Stimulated activated CD4-positive, alpha-beta T cell treated with anti-CD3 and anti-CD28 coated beads, Interleukin-1b, Interleukin-23, amount 100 ng/mL, for 1 hour (primary cell): ENCODE measurements around the gene CNR2.
"Not testable (repeated sequence)": the region's sequence is repeated elsewhere in the genome, so short reads cannot be mapped to it uniquely, and the experiment has no call there.

Experiments
- DNase-seq, 2 donors: peaks; one replicate each; pipeline ENCODE4 v3.0.0-alpha.2; 2020; ENCODE audit warnings: low read depth in 2 of 2

The CNR2 gene

DNA sequence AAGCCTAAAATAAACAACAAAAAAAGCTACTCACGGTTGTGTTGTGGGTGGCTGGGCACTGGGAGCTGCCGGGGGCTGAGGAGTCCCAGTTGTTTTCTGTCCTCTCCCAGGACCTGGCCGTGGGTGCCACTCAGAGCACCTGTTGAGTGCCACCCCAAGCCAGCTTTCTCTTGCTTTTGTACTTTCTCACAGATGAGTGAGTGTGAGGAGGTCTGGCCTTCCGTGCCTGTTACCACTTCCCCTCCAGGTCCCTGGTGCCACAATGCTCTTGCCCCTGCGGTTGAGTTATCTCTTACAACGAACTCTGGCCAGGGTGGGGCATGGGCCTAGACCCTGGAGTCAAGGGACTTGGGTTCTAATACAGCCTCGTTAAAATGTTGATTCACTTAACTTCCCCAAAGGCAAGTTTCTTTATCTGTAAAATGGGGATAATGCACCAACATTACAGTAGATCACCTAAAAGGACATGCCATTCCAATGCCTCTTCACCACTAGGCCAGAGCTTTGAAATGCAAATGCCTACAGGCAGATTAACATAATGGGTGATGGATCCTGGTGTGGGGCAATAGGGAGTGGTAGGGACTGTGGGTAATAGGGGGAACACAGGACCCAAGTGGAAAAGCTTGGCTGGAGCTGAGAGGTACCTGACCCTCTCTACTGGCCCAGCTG, at the start of gene CNR2:
TSS of gene CNR2 (minus strand) at position 151 of the 669 bp plus-strand sequence. CDS start 37,745 bp downstream, outside the sequence.
- DNase-seq, result no peak

DNA sequence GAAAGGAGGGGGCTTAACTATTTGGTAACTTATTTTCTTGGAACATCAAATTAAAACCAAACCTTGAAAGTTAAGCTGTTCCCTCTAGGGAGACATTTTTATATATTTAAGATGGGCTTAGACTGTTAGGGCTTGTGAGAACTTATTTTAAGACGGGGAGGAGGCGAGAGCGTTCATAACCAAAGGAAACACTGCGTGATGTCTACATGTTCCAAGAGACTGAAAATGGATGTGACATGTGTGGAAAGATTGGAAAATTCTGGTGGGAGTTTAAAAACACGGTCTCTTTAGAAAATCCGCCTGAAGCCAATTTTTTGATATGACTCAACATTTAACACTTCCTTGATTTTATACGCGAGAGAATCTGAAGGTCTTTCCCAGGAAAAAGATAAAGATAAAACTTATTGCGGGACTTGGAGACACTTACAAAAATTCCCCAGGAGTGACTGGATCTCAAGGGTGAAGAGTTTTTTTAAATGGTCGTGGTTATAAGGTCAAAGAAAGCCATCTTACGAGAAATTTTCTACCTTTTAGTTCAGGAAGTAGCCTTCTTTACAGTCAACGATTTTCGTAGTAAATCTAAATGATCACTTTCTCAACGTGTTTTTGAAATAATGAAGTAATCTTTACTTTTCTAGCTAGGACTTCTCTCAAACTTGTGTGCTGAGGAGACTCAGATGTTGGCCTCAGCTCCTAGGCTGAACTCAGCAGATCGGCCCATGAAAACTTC, 47.3 kb upstream of the CNR2 start:
- no peak for DNase-seq

DNA sequence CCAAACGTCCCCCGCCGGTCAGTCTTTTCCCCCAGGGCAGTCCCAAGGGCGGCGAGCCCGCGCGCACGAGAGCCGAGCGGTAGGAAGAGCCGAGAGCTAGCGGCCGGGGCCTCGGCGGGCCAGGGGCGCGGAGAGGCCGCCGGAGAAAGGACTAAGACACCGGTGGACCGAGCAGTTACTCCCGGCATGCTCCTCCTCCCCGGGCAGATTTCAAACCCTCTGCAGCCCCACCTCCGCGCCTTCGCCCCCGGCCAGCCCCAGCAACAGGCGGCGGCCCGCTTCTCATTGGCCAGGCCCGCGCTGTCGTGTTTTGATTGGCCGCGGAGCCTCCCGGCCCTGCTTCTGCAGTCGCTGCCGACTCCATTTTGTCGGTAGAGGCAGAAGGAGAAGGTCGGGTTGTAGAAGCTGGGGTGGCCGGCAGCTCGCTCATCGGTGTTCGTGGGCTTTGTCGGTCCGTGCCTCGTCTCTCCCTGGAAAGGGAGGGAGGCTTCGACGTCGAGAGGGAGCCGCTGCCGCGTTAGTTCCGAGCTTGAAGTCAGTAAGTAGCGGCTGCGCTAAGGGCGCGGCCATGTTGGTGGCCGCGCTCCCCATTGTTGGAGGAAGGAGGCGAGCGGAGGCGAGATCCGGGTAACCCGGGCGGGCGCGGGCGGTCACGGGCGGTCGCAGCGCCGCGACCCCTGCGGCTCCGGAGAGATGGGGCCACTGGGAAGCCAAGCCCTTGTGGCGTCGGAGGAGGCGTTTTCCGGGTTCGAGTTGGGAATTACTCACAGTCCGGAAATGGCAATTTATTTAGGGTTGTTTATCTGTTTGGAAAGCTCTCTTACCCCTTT, 46.5 kb upstream of the CNR2 start, which contains the start of gene PNRC2:
TSS of gene PNRC2 (plus strand) at position 368 of the 830 bp plus-strand sequence. CDS start 1,630 bp downstream, outside the sequence.
- peak; percentile 82 to 90 for DNase-seq

DNA sequence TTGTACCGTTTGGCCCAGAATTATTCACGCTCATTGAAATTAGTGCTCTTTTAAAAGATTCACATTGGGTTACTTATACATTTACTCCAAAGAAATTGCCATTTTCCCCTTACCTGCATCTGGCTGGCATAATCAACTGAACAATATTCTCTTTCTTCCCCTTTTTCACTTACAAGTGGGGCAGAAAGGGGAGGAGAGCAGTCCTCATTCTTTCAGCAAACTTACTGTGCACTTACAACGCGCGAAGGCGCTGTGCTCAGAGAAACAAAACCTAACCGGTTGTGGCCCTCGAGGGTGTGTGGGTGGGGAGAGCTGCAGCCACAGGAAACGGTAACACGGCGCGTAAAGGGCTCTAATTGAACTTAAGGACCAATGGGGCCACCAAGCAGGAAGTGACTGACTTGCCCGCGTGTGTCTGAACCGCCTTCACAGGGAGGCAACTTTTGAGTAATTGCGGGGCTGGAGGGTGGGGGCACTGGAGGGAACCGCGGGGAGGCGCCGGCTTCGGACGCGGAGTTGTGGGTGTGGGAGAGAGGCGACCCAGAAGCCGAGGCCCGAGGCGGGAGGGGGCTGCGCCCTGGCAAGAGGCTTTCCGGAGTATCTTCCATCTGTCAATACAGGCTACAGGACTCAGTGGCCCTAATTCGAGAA, 45.8 kb upstream of the CNR2 start:
- DNase-seq, result peak; percentile 60 to 72

DNA sequence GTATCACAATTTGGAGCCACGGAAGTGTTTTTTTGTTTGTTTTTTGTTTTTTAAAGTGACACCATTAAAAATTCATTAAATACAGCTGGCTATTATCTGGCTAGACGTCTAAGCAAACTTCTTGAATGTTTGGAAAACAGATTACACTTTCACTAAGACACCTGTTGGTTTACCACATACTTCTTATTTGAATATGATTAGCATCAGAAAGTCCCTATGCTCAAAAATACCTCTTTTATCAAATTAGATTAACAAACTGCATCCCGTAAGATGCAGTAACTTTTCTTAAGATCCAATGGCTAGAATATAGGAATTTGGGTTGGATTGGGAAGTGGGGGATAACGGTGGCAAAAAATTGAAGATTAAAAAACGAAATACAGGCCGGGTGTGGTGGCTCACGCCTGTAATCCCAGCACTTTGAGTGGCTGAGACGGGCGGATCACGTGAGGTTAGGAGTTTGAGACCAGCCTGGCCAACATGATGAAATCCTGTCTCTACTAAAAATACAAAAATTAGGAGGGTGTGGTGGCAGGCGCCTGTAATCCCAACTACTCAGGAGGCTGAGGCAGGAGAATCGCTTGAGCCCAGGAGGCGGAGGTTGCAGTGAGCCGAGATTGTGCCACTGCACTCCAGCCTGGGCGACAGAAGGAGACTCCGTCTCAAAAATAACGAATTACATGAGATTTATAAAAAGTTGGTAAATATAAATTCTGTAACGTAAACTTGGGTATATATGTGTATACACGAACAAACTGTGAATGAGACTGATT, 45.1 kb upstream of the CNR2 start:
- not testable (repeated sequence) for DNase-seq

DNA sequence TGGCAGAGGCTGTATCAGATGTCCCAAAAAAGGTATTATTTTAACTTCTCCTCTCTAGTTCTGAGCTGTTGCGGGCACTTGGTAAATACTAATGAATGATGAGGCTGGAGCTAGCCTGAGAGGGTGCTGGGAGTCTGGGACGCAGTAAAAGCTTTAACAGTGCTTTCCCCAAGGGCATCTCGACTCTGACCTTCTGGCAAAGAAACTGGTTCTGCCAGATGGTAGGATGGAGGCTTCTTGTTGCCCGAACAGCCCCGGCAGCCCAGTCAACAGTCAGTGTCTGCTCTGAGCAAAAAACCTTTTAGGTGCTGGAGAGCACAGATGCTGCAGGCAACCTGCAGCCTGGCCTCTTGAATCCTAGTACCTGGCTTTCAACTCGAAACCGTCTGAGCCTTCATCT, 43.9 kb upstream of the CNR2 start:
- DNase-seq, result no peak

DNA sequence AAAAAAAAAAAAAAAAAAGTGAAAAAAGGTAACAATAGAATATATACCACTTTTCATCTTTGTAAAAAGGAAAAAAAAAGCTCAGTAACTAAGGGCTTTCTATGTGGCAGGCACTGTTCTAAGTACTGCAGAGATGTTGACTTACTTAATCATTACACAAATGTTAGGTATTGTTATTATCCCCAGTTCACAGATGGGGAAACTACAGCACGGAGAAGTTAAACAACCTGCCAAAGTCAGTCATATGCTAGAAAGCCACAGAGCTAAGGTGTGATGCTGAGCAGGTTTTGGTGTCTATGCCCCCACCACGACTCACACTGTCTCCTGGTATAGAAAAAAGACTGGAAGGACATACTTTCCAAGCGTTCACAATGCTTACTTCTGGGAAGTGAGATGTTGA, 39.9 kb upstream of the CNR2 start:
- no peak for DNase-seq

DNA sequence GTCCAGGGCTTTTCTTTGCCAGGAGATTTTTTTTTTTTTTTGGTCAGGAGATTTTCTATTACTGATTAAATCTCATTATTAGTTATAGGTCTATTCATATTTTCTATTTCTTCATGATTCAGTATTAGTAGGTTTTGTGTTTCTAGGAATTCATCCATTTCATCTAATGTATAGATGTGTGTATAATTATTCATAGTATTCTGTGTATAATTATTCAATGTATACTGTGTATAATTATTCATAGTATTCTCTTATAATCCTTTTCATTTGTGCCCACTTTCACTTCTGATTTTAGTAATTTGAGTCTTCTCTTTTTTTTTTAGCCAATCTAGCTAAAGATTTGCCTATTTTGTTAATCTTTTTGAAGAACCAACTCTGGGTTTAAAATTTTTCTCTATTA, 34.2 kb upstream of the CNR2 start:
- DNase-seq, result no peak

DNA sequence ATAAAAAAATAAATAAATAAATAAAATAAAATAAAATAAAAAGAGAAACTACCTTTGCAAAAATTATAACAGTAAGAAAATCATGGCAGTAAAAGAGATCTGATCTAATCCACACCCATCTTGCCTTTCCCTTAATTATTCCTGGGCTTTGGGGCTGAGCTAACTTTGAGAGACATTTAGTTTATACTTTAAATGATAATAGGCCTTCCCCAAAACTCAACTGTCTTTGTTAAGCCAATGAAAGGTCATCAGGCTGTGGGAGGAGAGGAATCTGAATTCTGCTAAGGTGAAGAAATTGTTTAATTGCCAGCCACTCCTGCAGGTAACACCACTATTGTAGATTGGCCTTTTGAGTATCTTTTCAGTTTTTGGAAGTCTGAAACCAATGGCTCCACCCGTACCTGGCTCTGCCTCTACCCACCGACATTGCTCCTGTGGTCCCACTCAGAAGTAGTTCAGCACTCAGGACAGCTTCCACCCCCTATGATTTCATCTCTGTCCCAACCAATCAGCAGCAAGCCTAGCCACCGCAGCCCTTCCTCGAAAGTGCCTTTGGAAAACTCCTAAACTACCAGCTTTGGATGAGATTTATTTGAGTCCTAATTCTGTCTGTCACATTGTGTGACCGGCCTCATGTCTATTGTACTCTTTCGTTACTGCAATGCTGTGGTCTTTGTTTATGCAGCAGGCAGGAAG, 23.5 kb upstream of the CNR2 start:
- DNase-seq, result no peak

DNA sequence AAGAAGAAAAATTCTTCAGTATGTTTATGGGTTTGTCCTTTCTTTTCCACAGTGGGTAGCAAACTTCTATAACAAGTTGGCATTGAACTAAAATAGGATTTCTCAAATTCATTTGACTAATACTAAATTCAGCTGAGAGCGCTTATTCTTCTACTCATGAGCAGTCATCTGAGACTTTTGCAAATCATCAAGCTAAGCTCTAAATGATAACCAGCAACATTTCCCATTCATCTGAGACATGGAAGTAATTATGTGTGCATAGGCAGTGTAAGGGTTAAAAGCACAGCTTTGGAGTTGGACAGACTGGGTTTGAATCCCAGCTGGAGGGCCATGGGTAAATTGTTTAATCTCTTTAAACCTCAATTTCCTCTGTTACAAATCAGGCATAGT, 18.3 kb upstream of the CNR2 start:
- DNase-seq, result no peak

DNA sequence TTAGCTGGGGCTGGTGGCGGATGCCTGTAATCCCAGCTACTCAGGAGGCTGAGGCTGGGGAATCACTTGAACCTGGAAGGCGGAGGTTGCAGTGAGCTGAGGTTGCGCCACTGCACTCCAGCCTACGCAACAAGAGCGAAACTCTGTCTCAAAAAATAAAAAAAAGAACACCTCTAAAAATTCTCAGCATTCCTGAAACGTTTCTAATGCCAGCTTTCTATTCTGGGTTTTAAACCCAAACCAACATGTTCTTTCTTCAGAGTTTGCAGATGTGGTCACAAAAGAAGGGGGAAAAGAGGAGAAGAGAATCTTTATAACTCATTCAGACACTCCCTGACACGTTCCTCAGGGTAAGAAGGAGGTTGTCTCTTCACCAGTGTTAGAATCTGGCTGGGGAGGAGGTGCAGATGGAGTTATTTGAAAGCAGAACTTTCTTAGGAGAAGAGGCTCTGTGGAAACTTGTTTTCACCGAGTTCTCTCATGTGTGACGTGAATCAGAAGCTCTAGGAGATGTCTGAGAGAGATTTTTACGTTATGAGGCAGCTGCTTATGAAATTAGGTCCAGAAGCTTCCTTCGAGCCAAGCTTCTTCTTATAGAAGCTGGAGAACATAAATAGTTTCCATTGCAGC, 17.8 kb upstream of the CNR2 start:
- DNase-seq, result no peak

DNA sequence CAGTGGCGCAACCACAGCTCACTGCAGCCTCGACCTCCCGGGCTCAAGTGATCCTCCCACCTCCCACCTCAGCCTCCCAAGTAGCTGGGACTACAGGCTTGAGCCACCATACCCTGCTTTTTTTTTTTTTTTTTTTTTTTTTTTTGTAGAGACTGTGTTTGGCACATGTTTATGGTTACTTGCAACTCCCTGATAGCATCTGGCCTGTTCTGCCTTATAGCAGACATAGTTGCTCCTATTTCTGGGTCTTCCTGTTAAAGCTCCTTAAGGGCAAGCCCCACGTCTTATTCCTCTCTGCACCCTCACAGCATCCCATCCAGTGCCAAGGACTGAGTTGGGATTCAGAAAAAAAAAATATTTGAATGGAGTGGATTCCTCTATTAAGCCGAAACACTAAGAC, 17.1 kb upstream of the CNR2 start:
- no peak for DNase-seq

DNA sequence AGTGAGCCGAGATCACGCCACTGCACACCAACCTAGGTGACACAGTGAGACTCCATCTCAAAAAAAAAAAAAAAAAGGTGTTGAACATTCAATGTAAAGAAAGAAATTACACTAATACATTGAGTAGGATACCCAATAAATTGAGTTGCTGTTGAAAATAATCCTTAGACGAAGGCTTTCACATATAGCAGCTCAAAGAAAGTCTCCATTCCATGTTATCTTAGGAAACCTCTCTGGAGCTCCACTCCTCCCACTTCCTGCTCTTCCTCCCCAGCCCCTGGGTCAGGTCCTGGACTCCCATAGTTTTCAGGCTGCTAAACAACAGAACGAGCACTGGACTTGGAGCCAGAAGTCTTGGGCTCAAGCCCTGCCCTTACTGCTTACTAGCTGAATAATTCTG, 15.6 kb upstream of the CNR2 start:
- DNase-seq, result no peak

DNA sequence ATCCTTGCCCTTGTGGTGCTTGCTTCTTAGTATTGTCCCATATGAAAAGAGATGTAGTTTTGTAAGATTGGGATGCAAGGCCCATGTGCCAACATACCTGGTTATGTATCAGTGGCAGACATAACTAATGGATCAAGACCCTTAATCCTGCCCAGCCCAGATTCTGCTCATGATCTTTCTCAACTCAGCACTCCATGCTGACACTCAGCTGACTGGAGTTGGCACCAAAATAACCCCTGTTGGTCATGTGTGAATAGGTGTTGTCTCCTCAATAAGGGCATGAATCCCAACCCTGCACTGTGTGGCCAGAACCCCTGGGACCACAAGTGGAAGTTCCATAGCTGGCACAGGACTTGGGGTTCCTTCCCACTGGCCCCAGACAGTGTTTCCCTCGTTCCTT, 13.9 kb upstream of the CNR2 start:
- DNase-seq, result no peak

DNA sequence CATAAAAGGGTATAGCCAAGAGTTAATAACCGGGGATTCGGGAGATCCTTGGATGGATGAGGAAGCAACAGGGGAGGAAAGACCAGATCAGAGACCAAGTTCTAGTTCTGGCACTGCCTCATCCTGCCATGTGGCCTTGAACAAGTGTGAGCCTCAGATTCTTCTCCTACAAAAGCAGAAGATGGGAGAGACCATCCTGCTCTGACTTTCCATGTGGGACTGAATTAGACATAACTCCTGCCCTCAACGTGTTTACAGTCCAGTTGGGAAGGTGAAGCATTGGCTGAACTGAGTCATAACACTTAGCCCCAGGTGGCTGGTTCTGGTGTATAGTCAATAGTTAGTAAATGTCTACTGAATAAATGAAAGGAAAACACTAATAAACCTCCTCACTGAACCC, 12.1 kb upstream of the CNR2 start:
- DNase-seq, result no peak

DNA sequence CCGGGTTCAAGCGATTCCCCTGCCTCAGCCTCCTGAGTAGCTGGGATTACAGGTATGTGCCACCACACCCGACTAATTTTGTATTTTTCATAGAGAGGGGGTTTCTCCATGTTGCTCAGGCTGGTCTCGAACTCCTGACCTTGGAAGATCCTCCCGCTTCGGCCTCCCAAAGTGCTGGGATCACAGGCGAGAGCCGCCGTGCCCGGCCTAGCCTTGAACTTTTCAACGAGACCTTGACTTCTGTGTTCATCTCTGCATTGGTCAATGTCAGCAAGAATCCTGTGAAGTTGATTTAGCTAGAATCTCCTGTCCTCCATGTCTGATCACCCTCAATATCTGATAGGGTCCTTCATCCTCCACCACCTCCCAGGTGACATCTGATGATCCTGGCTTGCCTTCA, 11.4 kb upstream of the CNR2 start:
- DNase-seq, result no peak

DNA sequence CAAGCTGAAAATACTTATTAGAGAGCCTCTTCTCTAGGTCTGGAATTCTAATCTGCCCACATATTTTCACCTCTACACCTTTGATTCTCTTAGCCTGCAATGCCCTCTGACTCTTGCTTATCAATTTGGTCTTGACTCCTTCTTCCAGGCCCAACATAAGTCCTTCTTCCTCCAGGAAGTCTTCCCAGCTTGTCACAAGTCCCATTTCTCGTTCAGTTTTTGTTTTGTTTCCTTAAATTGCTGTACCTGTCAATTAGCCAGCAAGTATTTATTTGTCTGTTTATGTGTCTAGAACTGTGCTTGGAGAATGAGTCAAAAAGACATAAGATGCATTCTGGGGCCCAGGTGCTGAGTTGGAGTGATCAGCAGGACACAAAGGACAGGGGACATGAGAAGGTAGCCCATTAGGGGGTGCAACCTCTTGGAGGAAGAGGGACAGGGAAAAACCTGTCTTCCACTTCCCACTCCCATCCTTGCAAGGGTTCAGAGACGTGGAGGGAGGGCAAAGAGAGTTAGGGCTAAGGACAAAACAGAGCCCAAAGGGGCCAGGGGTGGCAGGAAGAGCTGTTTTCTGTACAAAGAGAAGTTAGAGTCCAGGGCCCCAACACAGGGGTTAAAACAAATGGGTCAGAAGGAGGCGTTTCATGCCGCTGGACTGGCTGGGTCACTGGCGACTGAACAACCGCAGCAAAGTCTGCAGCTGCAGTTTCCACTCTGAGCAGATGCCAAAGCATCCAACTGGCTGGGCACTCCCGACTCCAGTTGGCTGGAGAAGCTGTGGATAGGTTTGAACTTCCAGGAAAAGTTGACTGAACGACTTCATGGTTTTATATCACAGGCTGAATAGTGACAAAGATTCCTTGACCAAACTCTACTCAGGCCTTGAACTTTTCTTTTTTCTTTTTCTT, 10.7 kb upstream of the CNR2 start:
- DNase-seq, result no peak

DNA sequence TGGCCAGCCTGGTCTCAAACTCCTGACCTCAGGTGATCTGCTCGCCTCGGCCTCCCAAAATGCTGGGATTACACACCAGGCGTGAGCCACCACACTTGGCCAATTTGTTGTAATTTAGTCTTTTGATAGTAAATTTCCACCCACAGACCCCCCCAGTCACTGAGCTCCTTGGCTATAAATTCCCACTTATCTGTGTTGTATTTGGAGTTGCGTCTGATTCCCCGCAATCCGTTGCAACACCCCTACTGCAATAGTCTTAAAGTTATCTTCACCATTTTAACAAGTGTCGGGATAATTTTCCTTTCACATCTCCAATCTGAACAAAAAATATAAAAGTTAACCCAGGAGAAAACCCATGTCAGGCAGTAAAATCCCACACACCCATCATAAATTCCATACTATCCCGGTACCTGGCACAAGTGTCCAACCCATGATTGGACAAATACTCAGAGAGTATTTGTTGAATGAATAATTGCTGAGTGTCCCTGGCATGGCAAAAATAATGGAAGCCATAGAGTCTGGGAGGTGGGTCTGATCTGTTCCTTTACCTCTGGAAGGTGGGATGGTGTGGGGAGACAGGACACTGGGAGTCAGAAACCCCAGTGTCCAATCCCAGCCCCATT, 9.3 kb upstream of the CNR2 start:
- no peak for DNase-seq
